Large intestine (tissue), 3 donors: ENCODE data around the gene RRAS2. TPM values are rescaled to one million over a fixed set of nuclear protein-coding genes. Genes with fewer than 3 reads are reported as not detected.
A peak's percentile ranks its signal among the peaks of the same experiment; 100 is the strongest.

Source experiments
- DNase-seq, 2 donors: peaks; one replicate each; pipeline versions ENCODE4 v3.0.0 to v3.0.0-alpha.2; 2013
- H3K27ac ChIP-seq: one replicate; pipeline ENCODE4 v1.5.1; 2013; ENCODE audit warnings: low read length
- H3K27me3 ChIP-seq: 2 replicates; pipeline ENCODE4 v1.6.1; 2013; ENCODE audit warnings: low read length; ENCODE audit not compliant: control insufficient read depth, insufficient read depth
- H3K36me3 ChIP-seq: 2 replicates; pipeline ENCODE4 v1.6.1; 2013; ENCODE audit warnings: low read length; ENCODE audit not compliant: control insufficient read depth, insufficient read depth
- H3K4me1 ChIP-seq: one replicate; pipeline ENCODE4 v1.6.1; 2013; ENCODE audit warnings: low read length; ENCODE audit not compliant: control insufficient read depth, insufficient read depth
- H3K4me3 ChIP-seq: one replicate; pipeline ENCODE4 v1.5.1; 2013; ENCODE audit warnings: low read length
- H3K9me3 ChIP-seq: one replicate; pipeline ENCODE4 v1.6.1; 2013; ENCODE audit warnings: mild to moderate bottlenecking, low read depth, low read length, moderate library complexity; ENCODE audit not compliant: control insufficient read depth
- WGBS: methylation state at CpG from one replicate; pipeline ENCODE4 v1.1.5; 2013; ENCODE audit warnings: low lambda C conversion rate; ENCODE audit not compliant: insufficient coverage; 5-methylcytosine and 5-hydroxymethylcytosine counted together
- polyA plus RNA-seq: library from polyadenylated mRNA; unstranded; fragments of 120-200 nt; gene quantifications from one replicate; pipeline ENCODE4 v1.2.1, GENCODE V29; 2013

The RRAS2 gene
- polyA plus RNA-seq, 1 donor = 59.3 TPM

DNA sequence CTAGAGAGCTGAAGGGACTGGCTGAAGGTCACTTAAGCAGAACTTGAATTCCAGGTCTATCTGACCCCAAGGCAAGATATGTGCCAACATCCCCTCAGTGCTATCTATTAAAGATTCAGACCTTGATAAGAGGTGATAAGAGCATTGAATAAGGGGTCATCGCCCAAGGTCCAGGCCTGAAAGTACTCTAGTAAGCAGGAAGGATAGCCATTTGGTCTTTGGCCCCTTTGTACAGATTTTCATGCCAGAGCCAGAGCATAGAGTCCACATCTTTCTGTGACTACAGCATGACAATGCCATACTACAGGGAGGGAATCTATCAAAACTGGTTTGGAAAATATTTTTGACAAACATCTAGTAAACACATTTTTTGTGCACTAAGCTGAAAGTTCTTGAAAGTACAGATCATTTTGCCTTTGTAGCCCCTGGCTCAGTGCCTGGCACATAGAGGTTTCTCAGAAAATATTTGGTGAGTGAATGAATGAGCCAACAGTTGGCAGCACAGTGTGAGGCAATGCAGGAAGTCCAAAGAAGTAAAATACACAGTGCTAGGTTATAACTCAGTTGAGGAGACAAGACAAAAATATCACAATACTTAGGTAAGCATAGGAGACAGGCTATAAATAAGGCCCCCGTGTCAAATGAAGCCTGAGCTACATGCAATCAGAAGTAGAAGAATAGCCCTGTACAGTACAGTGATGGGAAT lies 15.1 kb upstream of the RRAS2 start:
- no peak overlapping the region for H3K4me3 ChIP-seq
- H3K36me3 ChIP-seq = no peaks in the 10 kb centered on the region
- H3K27ac ChIP-seq = peak overlapping the region; percentile 66
- H3K9me3 ChIP-seq = no peaks in the 10 kb centered on the region
- no peaks in the 10 kb centered on the region for H3K27me3 ChIP-seq
- WGBS = no CpG with 5 or more reads among the region's 2 CpGs
- peak; percentile 44 to 59 for DNase-seq
- peaks cover 40% of the 10 kb centered on the region for H3K4me1 ChIP-seq

DNA sequence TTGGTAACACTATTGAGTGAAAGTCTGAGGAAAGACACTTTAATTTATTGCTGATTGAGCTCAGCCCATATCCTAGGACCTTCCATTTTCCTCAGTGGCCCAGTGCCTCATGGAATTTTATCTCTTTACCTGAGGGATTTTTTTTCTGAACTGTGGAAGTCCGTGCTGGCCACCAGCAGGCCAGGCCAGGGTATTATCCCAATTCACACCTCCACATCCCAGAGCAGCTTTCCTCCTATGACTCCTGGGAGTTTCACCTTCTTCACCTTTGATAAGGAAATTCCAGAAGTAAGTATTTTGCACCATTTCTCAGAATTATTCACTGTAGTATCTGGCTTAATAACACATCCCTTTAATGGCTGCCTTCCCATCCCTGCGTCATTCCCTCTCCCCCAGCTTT lies 13.0 kb upstream of the RRAS2 start:
- Histone ChIP-seq H3K27me3 (no peaks in the 10 kb centered on the region), H3K4me1 (peaks cover 34% of the 10 kb centered on the region), H3K36me3 (no peaks in the 10 kb centered on the region), H3K4me3 (no peak overlapping the region), H3K27ac (no peak overlapping the region), H3K9me3 (no peaks in the 10 kb centered on the region)
- DNase-seq = no peak
- no CpG with 5 or more reads among the region's 2 CpGs for WGBS

DNA sequence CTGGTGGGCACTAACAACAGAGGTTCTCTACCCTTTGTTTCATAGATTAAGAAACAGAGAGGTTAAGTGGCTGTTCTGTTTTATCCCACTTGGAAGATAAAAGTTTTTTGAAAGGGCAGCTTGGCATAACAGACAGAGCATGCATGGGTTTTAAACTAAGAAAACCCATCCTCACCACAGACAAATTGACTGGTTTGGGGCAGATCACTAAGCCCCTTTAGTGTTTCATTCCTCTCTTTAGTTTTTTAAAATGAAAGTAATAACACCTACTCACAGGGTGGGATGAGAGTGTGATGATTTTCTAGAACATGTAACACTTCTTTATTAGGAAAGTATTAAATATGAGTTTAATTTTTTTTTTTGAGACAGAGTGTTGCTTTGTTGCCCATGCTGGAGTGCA lies 12.3 kb upstream of the RRAS2 start:
- no peaks in the 10 kb centered on the region for H3K36me3 ChIP-seq
- peaks cover 30% of the 10 kb centered on the region for H3K4me1 ChIP-seq
- no peak overlapping the region for H3K4me3 ChIP-seq
- H3K9me3 ChIP-seq = no peaks in the 10 kb centered on the region
- no peak overlapping the region for H3K27ac ChIP-seq
- no peaks in the 10 kb centered on the region for H3K27me3 ChIP-seq
- no peak for DNase-seq

DNA sequence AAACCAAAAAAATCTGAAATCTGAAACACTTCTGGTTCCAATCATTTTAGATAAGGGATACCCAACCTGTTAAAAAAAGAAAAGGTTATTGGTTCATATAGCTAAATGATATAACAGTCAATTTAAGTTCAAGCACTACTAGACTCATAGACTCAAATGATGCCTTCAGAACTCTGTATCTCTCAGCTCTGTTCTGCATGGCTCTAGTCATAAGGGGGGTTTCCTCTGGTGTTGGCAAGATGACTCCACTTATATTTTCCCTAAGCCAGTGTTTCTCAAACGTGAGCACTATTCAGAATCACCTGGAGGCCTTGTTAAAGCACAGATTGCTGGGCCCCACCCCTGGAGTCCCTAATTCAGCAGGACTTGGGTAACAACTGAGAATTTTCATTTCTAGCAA lies 11.5 kb upstream of the RRAS2 start:
- peaks cover 26% of the 10 kb centered on the region for H3K4me1 ChIP-seq
- no peak overlapping the region for H3K4me3 ChIP-seq
- H3K9me3 ChIP-seq = no peaks in the 10 kb centered on the region
- H3K27ac ChIP-seq = no peak overlapping the region
- no peak for DNase-seq
- WGBS = no CpG with 5 or more reads among the region's 1 CpG
- H3K27me3 ChIP-seq = no peaks in the 10 kb centered on the region
- no peaks in the 10 kb centered on the region for H3K36me3 ChIP-seq

DNA sequence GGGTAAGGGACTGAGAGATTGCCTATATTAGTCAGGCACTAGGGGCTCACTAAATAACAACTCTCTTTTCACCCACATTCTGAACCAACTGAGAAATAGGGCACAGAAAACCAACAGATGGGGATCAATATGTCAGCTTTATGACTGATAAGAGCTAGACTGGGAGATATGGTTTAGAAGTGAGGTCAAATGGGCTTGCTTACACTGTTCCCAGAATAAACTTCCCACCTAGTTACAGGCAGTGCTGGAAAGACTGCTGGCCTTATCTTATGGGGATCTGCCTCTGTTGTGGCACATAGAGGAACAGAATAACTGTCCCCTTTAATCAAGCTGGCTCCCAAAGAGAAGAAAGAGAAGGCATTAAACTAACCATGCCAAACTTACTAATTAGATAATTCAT lies 10.6 kb upstream of the RRAS2 start:
- H3K4me1 ChIP-seq = peaks cover 17% of the 10 kb centered on the region
- H3K27me3 ChIP-seq = no peaks in the 10 kb centered on the region
- no peaks in the 10 kb centered on the region for H3K36me3 ChIP-seq
- H3K9me3 ChIP-seq = no peaks in the 10 kb centered on the region
- no peak overlapping the region for H3K27ac ChIP-seq
- DNase-seq = no peak
- no peak overlapping the region for H3K4me3 ChIP-seq

DNA sequence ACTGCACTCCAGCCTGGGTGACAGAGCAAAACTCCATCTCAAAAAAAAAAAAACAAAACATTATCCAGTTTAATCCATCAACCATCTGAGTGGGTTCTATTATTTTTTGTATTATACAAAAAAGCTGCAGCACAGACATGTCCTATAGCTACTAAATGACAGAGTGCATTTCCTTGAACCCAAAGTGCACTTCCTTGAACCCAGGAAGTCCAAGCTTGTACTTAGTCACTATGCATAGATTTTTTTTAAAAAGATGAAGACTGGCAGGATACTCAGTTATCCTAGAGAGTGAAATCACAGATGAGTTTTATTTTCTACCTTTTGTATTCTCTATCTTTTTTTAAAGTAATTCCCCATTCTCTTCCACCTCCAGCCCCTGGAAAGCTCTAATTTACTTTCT lies 8.0 kb upstream of the RRAS2 start:
- Histone ChIP-seq H3K27ac (no peak overlapping the region), H3K4me3 (no peak overlapping the region), H3K27me3 (no peaks in the 10 kb centered on the region), H3K9me3 (no peaks in the 10 kb centered on the region), H3K36me3 (no peaks in the 10 kb centered on the region), H3K4me1 (peaks cover 8% of the 10 kb centered on the region)
- DNase-seq = no peak

DNA sequence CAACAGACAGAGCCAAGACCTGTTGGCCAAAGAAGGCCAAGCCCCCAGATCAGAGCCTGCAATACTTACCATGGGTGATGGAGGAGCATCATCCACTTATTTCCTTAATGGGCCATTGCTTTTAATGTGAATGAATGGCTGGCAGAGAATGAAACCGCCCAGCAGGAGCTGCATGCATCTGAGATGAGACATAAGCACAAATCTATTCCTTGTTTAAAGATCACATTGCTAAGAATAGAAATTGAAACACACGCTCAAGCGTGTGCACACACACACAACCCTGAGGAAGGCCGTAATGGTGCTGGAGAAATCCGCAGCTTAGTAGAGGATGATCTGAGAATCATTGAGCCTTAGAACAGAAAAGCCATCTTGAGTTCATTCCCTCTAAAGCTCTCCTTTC lies 5.3 kb upstream of the RRAS2 start:
- WGBS = no CpG with 5 or more reads among the region's 5 CpGs
- H3K27me3 ChIP-seq = no peaks in the 10 kb centered on the region
- H3K4me1 ChIP-seq = peaks cover 4% of the 10 kb centered on the region
- no peak for DNase-seq
- no peak overlapping the region for H3K4me3 ChIP-seq
- no peaks in the 10 kb centered on the region for H3K9me3 ChIP-seq
- H3K36me3 ChIP-seq = no peaks in the 10 kb centered on the region
- no peak overlapping the region for H3K27ac ChIP-seq

DNA sequence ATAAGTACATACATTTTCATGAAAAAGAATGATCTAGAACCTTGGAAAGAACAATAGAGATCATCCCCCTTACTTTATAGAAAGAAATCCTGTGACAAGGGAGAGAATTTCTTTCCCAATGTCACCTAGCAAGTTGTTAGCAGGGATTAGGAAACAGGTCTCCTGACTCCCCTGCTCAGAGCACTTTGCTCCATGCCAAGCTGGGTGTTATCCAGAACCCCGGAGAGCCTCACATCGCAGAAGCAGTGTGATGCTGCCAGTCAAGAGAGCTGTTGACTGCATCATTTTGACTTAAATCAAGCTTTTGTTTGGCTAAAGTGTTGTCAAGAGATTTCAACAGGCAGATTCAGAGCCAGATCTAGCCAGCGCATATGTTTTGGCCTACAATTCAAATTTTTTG lies 3.6 kb upstream of the RRAS2 start:
- DNase-seq = peak; percentile 51 to 66
- H3K4me1 ChIP-seq = peaks cover 2% of the 10 kb centered on the region
- peak overlapping the region; percentile 33 for H3K27ac ChIP-seq
- no peaks in the 10 kb centered on the region for H3K36me3 ChIP-seq
- H3K27me3 ChIP-seq = no peaks in the 10 kb centered on the region
- no peaks in the 10 kb centered on the region for H3K9me3 ChIP-seq
- no CpG with 5 or more reads among the region's 3 CpGs for whole genome bisulfite sequencing
- no peak overlapping the region for H3K4me3 ChIP-seq

DNA sequence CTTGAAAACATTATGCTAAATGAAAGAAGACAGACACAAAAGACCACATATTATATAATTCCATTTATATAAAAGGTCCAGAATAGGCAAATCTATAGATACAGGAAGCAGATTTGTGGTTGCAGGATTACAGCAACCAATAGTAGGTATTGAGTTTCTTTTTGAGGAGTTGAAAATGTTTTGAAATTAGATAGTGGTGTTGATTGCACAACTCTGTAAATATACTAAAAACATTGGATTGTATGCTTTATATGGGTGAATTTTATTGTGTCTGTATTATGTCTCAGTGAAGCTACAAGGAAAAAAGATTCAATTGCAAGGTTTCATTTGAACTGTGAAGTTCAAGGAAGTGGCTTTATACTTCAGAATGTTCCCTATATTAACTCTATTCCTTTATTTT lies 3.0 kb upstream of the RRAS2 start:
- Histone ChIP-seq H3K4me3 (no peak overlapping the region), H3K9me3 (no peaks in the 10 kb centered on the region), H3K27me3 (no peaks in the 10 kb centered on the region), H3K4me1 (peaks cover 2% of the 10 kb centered on the region), H3K27ac (no peak overlapping the region), H3K36me3 (no peaks in the 10 kb centered on the region)
- no peak for DNase-seq

DNA sequence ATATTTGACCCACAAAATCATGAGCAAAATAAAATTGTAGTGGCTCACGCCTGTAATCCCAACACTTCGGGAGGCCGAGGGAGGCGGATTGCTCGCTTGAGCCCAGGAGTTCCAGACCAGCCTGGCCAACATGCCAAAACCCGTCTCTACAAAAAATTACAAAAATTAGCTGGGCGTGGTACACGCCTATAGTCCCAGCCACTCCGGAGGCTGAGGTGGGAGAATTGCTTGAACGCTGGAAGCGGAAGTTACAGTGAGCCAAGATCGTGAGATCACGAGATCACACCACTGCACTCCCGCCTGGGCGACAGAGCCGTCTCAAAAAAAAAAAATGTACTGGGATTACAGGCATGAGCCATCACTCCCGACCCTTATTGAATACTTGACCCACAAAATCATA lies 2.0 kb upstream of the RRAS2 start:
- Histone ChIP-seq H3K27ac (no peak overlapping the region), H3K36me3 (no peaks in the 10 kb centered on the region), H3K4me3 (no peak overlapping the region), H3K4me1 (peaks cover 2% of the 10 kb centered on the region), H3K9me3 (no peaks in the 10 kb centered on the region), H3K27me3 (no peaks in the 10 kb centered on the region)
- 100% methylated on average over 1 of the region's 17 CpGs for WGBS
- DNase-seq = no peak

DNA sequence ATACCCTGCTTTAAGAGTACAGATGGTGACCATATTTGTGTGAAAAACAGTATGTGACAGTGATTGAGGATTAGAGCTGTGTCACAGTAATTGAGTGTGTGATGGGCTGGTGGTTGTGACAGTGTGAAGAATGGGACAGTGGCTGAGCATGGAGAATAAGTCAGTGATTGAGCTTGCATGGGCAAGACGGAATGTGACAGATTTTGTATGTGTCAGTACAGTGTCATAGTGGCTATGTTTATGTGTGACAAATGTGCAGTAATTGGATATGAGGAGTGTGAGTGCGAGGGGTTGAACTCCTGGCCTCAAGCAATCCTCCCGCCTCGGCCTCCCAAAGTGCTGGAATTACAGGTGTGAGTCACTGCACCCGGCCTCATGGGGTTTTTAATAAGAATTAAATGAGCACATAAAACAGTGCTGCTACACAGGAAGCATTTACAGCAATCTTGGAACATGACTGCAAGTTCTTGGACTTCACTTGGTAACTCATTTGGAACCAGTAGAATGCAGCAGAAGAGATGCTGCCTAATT lies 583 bp upstream of the RRAS2 start:
- Histone ChIP-seq H3K4me1 (peaks cover 2% of the 10 kb centered on the region), H3K27me3 (no peaks in the 10 kb centered on the region), H3K4me3 (peak overlapping the region; percentile 47), H3K36me3 (no peaks in the 10 kb centered on the region), H3K27ac (no peak overlapping the region), H3K9me3 (no peaks in the 10 kb centered on the region)
- no peak for DNase-seq
- WGBS = no CpG with 5 or more reads among the region's 5 CpGs
